GM12872 (cell line): ENCODE results near the gene RBM33.

Source experiments
- TF ChIP-seq, protein P1 (sequence below): IDR thresholded peaks from 3 replicates; pipeline ENCODE4 v1.5.1; 2011; ENCODE audit warnings: low read depth, mild to moderate bottlenecking, low read length, moderate library complexity; ENCODE audit not compliant: insufficient read depth

Gene RBM33

DNA sequence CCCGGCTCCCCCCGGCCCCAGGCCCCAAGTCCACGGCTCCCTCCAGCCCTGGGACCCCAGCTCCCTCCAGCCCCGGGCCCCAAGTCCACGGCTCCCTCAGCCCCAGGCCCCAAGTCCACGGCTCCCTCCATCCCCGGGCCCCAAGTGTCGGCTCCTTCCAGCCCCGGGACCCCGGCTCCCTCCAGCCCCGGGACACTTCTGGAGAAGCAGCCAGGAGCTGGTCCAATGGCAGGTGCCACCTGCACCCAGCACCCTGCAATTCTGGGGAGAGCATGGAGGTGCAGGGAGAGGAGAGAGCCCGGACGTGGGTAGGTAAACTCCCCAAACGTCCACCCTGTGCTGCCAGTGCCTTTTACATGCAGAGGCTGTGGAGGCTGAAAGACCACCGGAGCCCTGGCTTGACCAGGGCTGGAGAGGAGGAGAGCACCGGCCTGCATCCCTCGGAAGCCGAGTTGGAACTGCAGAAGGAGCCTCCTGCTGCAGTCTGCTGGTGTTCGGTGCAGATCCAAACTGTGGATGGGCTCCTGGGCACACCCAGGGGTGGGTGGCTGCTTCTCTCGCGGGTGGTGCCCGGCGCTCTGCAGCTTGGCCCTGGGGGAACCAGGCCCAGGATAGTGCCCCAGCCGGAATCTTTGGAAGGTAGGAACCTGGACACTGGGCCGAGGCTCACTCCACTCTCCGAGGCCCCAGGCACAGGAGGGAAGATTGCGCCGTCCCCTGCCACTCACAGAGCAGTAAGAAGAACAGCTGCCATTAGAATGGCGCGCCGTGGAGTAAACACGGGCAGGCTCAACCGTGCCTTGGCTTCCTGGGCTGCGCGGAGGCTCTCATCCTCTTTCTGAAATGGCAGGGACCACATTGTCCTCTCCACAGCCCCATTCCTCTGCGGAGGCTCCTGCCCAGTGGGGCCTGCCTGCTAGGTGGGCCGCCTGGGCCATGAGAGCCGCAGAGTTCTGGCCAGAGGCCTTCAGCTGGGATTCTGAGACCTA is 153.1 kb downstream of the RBM33 start:
- TF ChIP-seq, protein P1, sequence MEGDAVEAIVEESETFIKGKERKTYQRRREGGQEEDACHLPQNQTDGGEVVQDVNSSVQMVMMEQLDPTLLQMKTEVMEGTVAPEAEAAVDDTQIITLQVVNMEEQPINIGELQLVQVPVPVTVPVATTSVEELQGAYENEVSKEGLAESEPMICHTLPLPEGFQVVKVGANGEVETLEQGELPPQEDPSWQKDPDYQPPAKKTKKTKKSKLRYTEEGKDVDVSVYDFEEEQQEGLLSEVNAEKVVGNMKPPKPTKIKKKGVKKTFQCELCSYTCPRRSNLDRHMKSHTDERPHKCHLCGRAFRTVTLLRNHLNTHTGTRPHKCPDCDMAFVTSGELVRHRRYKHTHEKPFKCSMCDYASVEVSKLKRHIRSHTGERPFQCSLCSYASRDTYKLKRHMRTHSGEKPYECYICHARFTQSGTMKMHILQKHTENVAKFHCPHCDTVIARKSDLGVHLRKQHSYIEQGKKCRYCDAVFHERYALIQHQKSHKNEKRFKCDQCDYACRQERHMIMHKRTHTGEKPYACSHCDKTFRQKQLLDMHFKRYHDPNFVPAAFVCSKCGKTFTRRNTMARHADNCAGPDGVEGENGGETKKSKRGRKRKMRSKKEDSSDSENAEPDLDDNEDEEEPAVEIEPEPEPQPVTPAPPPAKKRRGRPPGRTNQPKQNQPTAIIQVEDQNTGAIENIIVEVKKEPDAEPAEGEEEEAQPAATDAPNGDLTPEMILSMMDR = no peak

DNA sequence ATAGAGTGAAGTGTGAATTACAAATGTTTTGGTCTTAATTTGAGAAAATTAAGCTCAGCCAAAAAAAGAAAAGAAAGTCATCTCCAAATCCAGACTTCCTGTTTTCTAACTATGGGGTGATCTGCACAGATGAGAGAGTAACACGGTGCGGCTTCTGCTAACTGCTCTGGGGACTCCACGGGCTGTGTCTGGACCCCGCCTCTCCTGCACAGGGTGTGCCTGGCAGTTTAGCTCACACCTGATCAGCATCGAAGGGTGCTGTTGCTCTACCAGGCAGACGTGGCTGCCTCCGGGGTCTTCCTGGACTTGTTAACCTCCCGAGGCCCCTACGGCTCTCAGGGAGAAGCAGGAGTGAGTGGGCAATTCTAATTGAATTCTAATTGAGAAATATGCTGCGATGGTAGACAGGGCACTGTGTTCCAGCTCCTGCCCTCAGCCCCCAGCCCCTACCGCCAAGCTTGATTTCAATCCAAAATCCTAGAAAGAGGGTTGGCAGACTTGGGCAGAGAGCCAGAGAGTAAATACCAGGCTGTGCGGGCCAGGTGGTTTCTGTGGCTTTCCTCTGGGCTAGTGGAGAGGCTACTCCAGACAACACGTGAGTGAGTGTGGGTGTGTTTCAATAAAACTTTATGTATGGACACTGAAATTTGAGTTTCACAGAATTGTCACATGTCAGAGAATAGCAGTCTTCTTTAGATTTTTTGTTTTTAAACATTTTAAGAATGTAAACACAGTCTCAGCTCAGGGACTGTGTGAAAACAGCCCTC is 154.4 kb downstream of the RBM33 start:
- TF ChIP-seq, protein P1 = no peak

DNA sequence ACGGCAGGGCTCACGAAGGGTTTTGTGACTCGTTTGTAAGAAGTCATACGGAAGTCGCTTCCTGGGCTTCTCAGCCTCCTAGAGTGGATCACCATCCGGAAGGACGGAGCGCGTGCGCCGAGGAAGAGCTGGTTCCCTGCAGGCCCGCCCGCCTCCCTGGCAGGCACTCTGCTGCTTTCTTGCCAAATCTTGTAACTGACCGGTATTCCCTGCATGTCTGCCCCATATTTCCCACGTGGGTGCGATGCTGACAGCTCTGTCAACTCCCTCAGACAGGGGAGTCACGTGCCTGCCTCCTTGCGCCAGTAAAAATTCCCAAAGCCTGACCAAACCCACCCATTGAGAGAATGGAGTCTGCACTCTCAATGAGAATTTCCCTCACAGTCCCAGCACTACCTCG is 155.1 kb downstream of the RBM33 start:
- TF ChIP-seq, protein P1 = no peak

DNA sequence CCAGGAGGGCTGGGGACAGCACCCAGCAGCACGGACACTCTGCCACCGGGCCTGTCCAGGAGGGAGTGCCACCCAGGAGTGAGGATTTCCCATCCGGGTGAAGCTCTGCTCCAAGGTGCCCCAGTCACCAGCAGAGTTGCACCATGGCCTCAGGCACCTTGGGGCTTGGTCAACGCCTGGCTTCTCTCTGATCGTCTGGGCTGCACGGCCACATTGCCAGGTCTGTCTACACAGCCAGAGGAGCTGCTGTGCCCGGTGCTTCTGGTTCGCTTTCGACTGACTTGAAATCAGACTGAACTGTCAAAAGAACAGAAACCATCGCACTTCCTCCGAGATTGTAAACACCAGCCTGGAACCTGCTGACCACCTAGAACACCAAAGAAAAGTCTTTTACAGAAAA is 155.8 kb downstream of the RBM33 start:
- TF ChIP-seq, protein P1 = no peak

DNA sequence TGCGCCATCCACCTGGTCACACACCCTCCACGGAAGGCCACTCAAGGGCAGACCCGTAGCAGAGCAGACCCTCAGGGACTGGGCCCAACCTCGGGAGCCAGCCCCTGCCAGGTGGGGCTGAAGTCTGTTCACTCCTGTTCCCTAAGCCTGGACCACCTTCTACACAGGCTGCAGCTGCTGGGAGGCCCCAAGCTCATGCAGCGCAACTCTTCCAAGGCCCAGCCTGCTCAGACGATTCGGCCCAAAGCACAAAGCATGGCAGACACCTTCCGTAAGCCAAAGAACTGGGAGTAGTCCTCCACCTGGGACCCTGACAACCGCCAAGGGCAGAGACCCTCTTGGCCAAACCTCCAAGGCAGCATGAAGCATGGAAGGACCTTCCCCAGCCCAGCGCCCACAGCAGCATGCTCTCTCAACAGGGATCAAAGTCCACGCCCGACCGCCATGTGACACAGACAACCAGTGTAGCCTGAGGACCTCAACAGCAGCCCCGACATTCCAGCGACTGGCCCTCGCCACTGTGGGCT is 156.3 kb downstream of the RBM33 start:
- TF ChIP-seq, protein P1 = no peak

DNA sequence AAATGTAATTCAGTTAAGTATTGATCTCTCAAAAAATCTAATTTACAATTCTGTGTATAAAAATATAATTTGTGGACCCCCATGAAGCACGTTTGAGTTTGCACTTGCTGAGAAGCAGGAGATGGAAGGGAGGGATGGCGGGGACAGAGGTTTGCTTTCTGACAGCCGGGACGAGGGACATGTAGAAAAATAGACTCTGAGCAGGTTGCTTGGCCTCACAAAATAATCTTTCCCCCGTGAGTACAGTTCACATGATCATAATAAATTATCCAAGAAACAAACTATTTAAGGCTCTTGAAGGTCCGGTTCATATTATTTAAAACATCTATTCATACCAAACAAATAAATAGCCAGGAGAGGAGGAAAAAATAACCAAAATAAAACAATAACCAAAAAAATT is 157.8 kb downstream of the RBM33 start:
- TF ChIP-seq, protein P1 = no peak

DNA sequence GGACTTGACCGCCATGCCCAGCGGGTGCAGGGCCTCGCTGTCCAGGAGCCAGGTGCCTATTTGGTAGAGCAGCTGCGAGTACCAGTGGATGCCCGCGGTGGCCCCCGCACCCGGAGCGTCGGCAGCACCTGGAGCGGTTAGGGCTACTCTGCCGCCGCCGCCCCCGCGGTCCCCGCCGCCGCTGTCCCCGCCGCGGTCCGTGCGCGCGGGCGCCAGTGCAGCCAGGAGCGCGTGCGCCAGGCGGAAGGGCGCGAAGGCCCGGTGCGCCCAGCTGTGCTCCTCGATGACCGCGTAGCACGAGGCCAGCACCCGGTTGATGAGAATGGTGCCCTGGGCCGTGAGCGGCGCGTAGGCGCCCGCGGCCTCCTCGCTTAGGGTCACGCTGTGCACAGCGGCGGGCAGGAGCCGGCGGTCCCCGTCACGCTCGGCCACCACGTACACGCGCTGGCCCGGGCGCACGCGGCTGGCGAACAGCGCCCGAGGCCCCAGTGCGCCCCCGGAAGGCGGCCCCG is 158.5 kb downstream of the RBM33 start:
- TF ChIP-seq, protein P1 = no peak
